ENCODE measurements around the gene ERCC1.

- no peak for TF ChIP-seq EZH2 (IDR thresholded peaks at IDR 0.05)
- no peak for TF ChIP-seq CTCF (IDR thresholded peaks at IDR 0.05 in 2 of 3, conservative IDR thresholded peaks at IDR 0.05 in 1 of 3; ENCODE audit: borderline replicate concordance in 1 of 3, insufficient read depth in 1 of 3, low read depth in 2 of 3, low read length in 2 of 3)
- no peak for TF ChIP-seq CEBPB (IDR thresholded peaks at IDR 0.05; ENCODE audit: low read depth)
- no peak for TF ChIP-seq POLR2A (IDR thresholded peaks at IDR 0.05; ENCODE audit: borderline replicate concordance, extremely low read depth, insufficient read depth, insufficient read length)
- TF ChIP-seq EZH2phosphoT487 (IDR thresholded peaks at IDR 0.05; ENCODE audit: borderline replicate concordance), result no peak
- no peak for TF ChIP-seq SIN3A (IDR thresholded peaks at IDR 0.05; ENCODE audit: low read depth)
- no peak for TF ChIP-seq POLR2AphosphoS5 (IDR thresholded peaks at IDR 0.05; ENCODE audit: low read depth, low read length)
- TF ChIP-seq YY1 (IDR thresholded peaks at IDR 0.05; ENCODE audit: extremely low read depth, insufficient replicate concordance, low read depth, low read length), result no peak
- TF ChIP-seq MAX (IDR thresholded peaks at IDR 0.05), result no peak
- no peak for TF ChIP-seq REST (IDR thresholded peaks at IDR 0.05; ENCODE audit: low read depth)
Measured at GRCh38 chr19:45440259-45440638, 16.5 kb upstream of the ERCC1 start.
